HAP-1 (cell line): ENCODE measurements around the gene ZAP70.

Experiments
- DNase-seq, 2 experiments: peaks; one replicate each; pipeline ENCODE4 v3.0.0-alpha.2; 2016 to 2020; ENCODE audit warnings: low spot score in 2 of 2
- H3K27me3 ChIP-seq: fragments of 250-450 bp; sonication (Bioruptor Pico); 2 replicates; pipeline ENCODE4 v1.5.1; 2020; ENCODE audit warnings: low read depth, mild to moderate bottlenecking, moderate library complexity
- H3K36me3 ChIP-seq: fragments of 250-450 bp; sonication (Bioruptor Pico); replicated peaks from 2 replicates; pipeline ENCODE4 v1.5.1; 2020; ENCODE audit warnings: mild to moderate bottlenecking
- H3K4me1 ChIP-seq: fragments of 250-450 bp; sonication (Bioruptor Pico); 2 replicates; pipeline ENCODE4 v1.5.1; 2020; ENCODE audit warnings: mild to moderate bottlenecking
- H3K4me3 ChIP-seq: fragments of 250-450 bp; sonication (Bioruptor Pico); 2 replicates; pipeline ENCODE4 v1.5.1; 2020; ENCODE audit warnings: mild to moderate bottlenecking, moderate library complexity
- H3K9me3 ChIP-seq: fragments of 250-450 bp; sonication (Bioruptor Pico); 2 replicates; pipeline ENCODE4 v1.5.1; 2020; ENCODE audit warnings: mild to moderate bottlenecking, moderate library complexity
- in situ Hi-C: fragments of 300-500 bp; cut with MboI; formaldehyde crosslinking; loops from 3 replicates; pipeline ENCODE4 v1.14.3; 2020; ENCODE audit warnings: low sequenced_read_pairs, inconsistent platforms, mixed read lengths

The ZAP70 gene

DNA sequence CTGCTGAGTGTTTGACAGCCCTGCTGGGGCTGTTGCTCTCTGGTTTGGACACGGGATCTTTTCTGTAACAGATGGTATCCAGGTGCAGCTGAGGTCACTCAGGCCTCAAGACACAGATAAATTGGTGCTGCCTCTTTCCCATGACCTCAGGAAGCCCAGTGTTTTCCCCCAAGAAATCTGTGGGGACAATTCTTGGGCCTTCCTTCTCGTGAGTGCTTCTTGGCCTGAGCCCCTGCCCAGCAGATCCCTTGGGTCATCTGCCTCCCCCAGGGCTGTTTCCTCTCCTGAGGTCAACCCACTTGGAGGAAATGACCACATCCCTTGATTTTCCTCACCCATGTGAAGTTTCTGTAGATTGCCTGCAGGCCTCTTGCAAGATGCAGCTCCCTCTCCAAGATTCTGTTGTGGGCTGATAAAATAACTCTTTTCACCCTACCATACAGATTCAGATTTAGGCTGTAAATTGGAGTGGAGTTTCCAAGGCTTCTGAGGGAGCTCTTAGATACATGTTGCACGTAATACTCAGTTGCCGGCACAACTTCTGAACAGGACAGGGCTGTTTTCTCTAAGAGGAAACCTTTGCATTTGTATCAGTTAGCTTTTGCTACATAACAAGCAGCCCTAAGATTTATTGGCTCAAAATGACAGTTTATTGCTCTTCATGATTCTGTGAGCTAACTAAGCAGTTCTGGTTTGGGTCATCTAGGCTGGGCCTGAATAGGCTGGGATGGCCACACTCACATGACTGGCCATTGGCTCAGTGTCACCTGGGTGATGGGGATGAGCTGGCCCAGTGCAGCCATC lies 13.1 kb downstream of the ZAP70 start:
- in situ Hi-C loops: no loop called here
- no peaks in the 10 kb centered on the region for H3K4me1 ChIP-seq
- no peak overlapping the region for H3K4me3 ChIP-seq
- no peaks in the 10 kb centered on the region for H3K27me3 ChIP-seq
- no peaks in the 10 kb centered on the region for H3K36me3 ChIP-seq
- no peaks in the 10 kb centered on the region for H3K9me3 ChIP-seq
- DNase-seq: no peak

DNA sequence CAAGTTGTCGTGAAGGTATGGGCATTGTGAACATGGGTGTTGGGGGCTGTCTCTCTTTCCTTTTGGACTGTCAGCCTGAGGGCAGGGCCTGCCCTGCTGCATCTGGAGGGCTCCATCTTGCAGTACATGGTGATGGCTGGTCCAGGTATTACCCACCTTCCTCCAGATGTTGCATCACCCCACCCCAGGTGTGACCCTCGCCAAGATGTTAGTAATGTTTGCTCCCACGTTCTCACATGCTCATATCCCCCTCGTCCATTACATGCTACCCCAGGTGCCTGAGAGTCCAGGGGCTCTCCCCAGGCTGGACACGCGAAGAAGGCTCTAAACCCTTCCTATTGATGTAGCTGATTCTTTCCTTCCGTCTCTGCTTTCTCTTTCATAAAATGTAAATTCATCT lies 13.9 kb downstream of the ZAP70 start:
- Histone ChIP-seq H3K9me3 (no peaks in the 10 kb centered on the region), H3K36me3 (no peaks in the 10 kb centered on the region), H3K4me1 (no peaks in the 10 kb centered on the region), H3K27me3 (no peaks in the 10 kb centered on the region), H3K4me3 (no peak overlapping the region)
- DNase-seq: no peak
- in situ Hi-C loops: no loop called here

DNA sequence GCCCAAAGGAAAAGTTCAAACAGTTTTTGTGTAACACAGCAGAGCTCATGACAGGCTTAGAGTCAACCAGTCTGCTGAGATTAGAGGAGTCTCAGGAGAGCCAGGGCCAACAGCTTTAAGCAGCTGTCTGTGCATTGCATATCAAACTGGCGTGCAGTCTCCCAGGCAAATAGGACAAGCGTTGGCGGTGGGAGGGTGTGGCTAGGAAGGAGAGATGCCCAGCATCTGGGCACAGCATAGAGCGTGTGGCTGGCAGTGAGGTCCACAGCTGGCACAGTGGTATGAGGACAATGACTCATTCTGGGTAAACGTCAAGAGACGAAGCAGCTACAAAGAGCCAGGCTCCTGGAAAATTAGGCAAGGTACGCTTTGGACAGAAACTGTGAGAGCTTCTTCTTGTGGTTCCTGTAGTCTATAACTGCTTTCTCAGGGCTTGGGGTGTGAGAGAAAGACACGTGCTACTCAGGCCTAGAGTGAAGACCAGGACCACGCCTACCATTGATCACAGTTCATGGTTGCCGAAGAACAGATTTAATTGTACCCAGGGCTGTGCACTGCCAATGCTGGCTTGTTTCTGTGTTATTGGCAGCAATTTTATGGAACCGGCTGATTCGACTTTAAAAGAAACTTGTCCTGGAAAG lies 14.8 kb downstream of the ZAP70 start:
- DNase-seq: no peak
- Histone ChIP-seq H3K4me3 (no peak overlapping the region), H3K4me1 (no peaks in the 10 kb centered on the region), H3K36me3 (no peaks in the 10 kb centered on the region), H3K9me3 (no peaks in the 10 kb centered on the region), H3K27me3 (no peaks in the 10 kb centered on the region)
- in situ Hi-C loops: no loop called here

DNA sequence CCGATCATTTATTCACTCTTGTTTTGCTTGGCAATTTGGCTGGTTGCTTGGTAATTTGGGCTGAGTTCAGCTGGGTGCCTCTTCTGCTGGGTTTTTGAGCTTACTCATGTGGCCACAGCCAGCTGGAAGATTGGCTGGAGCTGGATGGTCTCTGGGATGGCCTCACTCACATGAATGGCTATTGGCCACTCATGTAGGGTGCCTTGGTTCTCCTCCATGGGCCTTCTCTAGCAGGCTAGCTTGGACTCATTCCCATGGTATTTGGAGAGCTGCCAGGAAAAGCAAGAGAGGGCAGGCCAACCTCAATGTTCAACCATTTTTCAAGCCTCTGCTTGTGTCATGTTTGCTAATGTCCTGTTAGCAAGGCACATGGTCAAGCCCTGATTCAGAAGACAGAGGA lies 16.9 kb downstream of the ZAP70 start:
- Histone ChIP-seq H3K36me3 (no peaks in the 10 kb centered on the region), H3K9me3 (no peaks in the 10 kb centered on the region), H3K4me1 (no peaks in the 10 kb centered on the region), H3K4me3 (no peak overlapping the region), H3K27me3 (no peaks in the 10 kb centered on the region)
- in situ Hi-C loops: no loop called here
- DNase-seq: no peak

DNA sequence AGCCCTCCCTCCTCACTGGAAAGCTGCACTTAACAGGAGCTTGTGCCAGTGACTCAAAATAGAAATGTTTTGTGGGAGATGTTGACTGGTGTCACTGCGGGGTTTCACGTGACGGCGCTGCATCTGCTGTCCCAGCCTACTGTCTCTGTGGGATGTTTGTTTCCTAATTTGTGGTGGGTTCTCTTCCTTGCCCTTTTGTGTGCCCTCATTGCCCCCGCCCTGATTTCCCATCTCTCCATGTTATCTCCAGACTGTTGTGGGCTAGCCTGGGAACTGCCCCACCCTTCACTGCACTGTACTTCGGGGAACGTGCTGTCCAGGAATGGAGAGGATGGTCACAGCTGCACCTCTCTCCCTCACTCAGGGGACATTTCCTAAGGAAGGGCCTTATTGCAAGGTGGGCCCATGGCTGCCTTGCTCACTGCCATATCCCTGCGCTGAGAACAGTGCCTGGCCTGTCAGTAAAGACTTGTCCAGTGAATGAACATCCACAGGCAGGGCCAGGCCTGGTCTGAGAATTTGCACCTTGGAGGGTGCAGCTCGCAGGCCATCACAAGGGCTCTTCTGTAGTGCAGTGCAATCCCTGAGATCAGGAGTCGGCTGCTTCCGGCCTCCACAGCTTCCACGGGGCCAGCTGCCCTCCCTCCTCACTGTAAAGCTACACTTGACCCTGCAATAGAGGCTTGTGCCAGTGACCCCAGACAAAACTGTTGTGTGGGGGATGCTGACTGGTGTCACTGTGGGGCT lies 18.1 kb downstream of the ZAP70 start:
- Histone ChIP-seq H3K9me3 (no peaks in the 10 kb centered on the region), H3K4me1 (no peaks in the 10 kb centered on the region), H3K27me3 (no peaks in the 10 kb centered on the region), H3K36me3 (no peaks in the 10 kb centered on the region), H3K4me3 (no peak overlapping the region)
- no peak for DNase-seq
- in situ Hi-C loops: no loop called here

DNA sequence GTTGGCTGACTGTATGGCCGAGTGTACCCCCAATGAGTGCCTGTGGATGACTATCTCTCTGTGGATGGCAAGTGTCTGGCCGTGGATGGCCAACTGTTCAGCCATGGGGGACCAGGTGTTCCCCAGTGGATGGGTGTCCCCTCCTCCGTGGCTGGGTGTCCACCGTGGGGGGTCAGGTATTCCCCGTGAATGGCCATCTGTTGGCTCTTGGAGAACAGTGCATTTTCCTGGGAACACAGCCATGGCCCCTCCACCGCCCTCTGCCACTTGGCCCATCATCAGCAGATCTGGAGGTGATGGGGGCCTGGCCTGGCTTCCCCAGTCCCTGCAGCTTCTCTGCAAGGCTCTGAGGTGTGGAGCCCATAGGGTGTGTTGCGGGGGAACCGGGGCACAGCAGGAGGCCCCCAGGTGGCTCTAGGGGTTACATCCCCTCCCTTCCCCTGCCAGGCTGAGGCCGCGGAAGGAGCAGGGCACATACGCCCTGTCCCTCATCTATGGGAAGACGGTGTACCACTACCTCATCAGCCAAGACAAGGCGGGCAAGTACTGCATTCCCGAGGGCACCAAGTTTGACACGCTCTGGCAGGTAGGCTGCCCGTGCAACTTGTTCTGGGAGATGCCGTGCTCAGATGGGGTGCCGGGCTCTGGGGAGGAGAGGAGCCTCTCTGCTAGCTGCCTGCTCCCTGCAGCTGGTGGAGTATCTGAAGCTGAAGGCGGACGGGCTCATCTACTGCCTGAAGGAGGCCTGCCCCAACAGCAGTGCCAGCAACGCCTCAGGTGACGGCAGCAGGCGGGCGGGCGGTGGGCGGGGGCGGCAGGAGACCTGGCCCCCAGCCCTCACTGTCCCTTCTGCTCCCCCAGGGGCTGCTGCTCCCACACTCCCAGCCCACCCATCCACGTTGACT lies 19.3 kb downstream of the ZAP70 start:
- no peak overlapping the region for H3K4me3 ChIP-seq
- no peaks in the 10 kb centered on the region for H3K36me3 ChIP-seq
- no peak for DNase-seq
- in situ Hi-C loops: no loop called here
- H3K9me3 ChIP-seq: no peaks in the 10 kb centered on the region
- H3K4me1 ChIP-seq: no peaks in the 10 kb centered on the region
- no peaks in the 10 kb centered on the region for H3K27me3 ChIP-seq

DNA sequence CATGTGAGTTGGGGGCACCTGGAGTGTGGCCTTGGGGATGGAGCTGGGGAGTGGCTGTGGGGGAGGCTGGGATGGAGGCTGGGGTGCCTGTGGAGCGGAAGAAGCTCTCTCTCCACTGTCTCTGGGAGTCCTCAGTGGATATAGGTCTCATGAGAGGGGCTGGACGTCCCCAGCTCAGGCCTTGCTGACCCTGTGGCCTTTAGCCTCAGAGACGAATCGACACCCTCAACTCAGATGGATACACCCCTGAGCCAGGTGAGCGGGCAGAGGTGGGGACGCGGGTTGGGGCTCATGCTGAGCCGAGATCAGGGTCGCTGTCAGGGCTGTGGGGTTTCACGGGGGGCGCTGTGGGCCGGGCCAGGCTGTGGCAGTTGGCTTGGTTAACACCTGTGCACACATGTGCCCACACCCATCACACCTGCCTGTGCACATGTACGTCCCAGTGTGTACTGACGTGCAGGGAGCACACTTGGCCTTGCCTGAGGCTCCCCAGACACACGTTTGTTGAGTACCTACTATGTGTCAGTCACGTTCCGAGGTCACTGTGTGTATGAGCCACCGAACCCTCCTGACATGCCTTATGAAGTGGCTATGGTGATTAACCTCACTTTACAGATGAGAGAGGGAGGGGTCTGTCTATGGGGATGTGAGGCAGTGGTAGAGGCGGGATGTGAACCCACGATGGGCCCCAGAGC lies 20.1 kb downstream of the ZAP70 start:
- DNase-seq: no peak
- Histone ChIP-seq H3K9me3 (no peaks in the 10 kb centered on the region), H3K4me3 (no peak overlapping the region), H3K4me1 (no peaks in the 10 kb centered on the region), H3K27me3 (no peaks in the 10 kb centered on the region), H3K36me3 (no peaks in the 10 kb centered on the region)
- in situ Hi-C loops: no loop called here

DNA sequence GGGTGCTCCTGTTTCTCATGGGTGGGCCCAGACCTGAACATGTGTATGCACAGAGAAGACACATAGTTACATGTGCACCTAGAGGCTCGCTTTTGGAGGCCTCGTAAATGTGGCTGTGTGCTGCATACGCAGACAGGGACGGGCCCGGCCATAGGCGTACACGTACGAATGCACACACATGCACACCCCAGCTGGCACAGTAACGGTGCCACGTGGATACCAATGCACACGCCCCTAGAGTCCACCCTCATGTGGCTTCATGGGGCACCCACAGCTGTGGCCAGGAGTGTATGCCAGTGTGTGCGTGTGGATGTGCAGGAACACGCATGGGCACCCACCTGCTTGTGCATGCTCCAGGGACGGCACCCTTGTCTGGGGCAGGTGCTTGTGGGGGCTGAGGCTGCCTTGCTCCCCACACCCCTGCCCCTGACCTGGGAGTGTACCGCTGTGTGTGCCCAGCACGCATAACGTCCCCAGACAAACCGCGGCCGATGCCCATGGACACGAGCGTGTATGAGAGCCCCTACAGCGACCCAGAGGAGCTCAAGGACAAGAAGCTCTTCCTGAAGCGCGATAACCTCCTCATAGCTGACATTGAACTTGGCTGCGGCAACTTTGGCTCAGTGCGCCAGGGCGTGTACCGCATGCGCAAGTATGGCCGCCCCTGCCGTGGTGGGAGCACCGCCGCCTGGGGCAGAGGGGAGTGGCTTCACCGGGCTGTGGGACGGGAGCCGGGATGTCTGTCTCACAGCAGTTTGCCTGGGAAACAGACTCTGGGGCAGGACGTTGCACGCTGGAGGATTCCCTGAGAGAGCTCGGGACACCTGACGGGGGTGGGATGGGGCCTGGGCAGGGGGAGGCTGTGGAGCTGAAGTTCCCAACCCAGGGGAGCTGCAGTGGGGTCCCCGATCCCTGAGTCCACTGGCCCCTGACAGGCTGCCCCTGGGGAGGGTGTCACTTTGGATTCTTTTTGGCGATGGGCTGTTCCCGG lies 21.0 kb downstream of the ZAP70 start:
- in situ Hi-C loops: no loop called here
- DNase-seq: no peak
- Histone ChIP-seq H3K36me3 (no peaks in the 10 kb centered on the region), H3K4me3 (no peak overlapping the region), H3K4me1 (no peaks in the 10 kb centered on the region), H3K9me3 (no peaks in the 10 kb centered on the region), H3K27me3 (no peaks in the 10 kb centered on the region)

DNA sequence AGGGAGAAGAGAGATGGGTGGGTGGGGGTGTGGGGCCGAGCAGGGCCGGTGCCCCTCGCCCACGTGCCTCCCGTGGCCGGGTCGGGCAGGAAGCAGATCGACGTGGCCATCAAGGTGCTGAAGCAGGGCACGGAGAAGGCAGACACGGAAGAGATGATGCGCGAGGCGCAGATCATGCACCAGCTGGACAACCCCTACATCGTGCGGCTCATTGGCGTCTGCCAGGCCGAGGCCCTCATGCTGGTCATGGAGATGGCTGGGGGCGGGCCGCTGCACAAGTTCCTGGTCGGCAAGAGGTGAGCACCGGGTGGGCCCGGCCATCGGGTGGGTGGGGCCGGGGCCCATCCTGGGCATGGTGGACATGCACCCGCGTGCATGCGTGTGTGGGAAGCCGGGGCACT lies 21.8 kb downstream of the ZAP70 start:
- in situ Hi-C loops: no loop called here
- Histone ChIP-seq H3K4me1 (no peaks in the 10 kb centered on the region), H3K4me3 (no peak overlapping the region), H3K36me3 (no peaks in the 10 kb centered on the region), H3K27me3 (no peaks in the 10 kb centered on the region), H3K9me3 (no peaks in the 10 kb centered on the region)
- DNase-seq: no peak

DNA sequence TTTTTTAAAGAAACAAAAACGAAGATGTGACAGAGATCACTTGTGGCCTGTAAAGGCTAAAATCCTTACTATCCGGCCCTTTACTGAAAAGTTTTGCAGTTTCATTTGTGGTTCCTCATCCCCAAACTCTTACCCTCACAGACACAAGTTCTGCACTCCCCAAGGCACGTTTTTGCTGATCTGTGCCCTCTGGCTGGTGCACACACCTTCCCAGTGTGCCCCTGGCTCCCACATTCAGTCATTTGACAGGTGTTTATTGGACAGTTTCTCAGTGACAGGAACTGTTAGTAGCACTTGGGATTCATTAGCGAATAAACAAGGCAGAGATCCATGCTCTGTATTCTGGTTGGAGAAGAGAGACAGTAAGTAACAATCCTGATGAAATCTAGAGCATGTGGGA lies 22.8 kb downstream of the ZAP70 start:
- Histone ChIP-seq H3K4me3 (no peak overlapping the region), H3K9me3 (no peaks in the 10 kb centered on the region), H3K4me1 (no peaks in the 10 kb centered on the region), H3K36me3 (no peaks in the 10 kb centered on the region), H3K27me3 (no peaks in the 10 kb centered on the region)
- DNase-seq: no peak
- in situ Hi-C loops: no loop called here

DNA sequence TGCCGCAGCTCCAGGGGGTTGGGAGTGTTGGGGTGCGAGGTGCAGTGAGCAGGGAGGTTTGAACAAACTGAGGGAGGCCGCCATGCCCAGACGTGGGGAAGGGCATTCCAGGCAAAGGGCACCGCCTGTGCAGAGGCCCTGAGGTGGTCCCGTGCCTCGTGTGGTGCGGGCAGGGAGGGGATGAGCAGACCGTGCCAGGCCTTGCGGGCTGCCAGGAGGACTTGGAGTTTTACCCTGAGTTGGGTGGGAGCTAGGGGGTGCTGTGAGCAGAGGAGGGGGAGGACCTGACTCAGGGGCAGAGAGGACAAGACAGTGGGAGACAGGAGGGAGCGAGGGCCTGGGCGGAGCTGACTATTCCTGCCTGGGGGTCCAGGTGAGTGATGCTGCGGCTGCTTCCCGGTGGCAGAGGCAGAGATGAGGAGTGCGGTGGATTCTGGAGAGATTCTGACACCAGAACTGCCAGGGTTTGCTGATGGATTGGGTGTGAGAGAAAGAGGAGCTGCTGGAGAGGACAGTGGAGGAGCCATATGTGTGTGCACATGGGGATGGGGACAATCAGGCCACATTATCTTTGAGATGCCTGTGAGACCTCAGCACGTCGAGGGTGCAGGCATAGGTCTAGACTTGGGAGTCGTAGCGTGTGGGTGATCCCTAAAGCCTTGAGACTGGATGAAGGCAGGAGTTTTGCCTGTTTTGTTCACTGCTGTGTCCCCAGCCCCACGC lies 23.4 kb downstream of the ZAP70 start:
- no peaks in the 10 kb centered on the region for H3K27me3 ChIP-seq
- in situ Hi-C loops: no loop called here
- H3K4me1 ChIP-seq: no peaks in the 10 kb centered on the region
- H3K36me3 ChIP-seq: no peaks in the 10 kb centered on the region
- no peak for DNase-seq
- H3K9me3 ChIP-seq: no peaks in the 10 kb centered on the region
- no peak overlapping the region for H3K4me3 ChIP-seq
